Right forelimb (tissue), 1 donor: ENCODE measurements around the gene MARVELD1.

Experiments used
- DNase-seq: peaks from one replicate; pipeline ENCODE4 v3.0.0-alpha.2; 2018

The MARVELD1 gene

DNA sequence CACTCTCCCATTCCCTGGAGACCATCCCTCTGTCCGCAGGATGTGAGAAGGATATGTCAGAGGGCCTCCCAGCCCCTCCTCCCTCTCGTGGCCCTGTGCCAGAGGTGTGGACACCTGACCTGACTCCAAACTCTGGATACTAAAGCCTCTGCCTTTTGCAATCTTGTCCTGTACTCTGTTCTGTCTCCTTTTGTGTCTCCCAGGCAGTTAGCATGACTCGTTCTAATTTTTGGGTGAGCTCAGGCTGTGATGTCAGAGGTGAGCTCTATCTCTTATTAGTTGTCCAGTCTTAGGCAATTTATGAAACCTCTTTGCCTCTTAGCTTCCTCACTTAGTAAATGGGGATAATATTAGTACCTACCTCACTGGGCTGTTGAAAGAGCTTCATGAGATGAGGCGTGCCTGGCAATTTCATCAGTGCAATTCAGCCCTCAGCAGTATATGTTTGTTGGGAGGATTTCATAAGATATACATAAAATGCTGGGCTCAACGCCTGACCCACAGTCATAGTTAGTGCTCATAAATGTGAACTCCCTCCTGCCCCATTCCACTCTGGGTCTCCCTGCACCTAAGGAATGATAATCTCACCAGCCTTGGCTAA lies 10.9 kb downstream of the MARVELD1 start:
- no peak for DNase-seq

DNA sequence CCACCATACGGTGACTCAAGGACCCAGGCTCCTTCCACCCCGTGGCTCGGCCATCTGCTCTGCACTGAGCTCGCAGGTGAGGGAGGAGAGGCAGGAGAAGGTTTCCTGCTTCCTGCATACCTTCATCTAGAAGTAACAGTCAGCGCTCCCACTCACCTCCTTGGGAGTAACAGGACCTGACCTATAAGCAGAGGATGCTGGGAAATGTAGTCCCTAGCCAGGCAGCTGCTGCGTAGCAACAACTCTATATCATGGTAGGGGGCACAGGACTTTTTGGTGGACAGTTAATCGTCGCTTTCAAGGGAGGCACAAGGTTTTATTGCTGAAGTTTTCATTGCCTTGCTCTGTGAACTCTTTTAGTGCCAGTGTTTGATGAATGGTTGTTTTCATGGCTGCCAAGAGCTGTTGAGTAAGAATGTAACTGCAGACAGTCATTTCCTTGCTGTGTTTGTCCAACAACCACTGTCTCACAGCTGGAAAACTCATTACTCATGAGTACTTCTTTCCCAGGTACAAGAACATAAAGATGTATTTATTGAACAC lies 13.2 kb downstream of the MARVELD1 start:
- DNase-seq, result no peak

DNA sequence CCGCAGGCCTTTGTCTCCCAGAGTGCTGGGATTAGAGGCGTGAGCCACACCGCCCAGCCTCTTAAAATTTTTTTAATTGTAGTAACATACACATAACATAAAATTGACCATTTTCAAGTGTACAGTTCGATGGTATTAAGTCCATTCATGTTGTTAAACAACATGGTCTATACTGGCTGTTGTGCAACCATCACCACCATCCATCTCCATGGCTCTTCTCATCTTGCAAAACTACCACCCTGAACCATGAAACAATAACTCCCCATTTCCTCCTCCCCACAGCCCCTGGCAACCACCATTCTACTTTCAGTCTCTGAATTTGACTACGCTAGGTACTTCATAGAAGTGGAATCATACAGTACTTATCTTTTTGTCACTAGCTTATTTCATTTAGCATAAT lies 15.5 kb downstream of the MARVELD1 start:
- no peak for DNase-seq

DNA sequence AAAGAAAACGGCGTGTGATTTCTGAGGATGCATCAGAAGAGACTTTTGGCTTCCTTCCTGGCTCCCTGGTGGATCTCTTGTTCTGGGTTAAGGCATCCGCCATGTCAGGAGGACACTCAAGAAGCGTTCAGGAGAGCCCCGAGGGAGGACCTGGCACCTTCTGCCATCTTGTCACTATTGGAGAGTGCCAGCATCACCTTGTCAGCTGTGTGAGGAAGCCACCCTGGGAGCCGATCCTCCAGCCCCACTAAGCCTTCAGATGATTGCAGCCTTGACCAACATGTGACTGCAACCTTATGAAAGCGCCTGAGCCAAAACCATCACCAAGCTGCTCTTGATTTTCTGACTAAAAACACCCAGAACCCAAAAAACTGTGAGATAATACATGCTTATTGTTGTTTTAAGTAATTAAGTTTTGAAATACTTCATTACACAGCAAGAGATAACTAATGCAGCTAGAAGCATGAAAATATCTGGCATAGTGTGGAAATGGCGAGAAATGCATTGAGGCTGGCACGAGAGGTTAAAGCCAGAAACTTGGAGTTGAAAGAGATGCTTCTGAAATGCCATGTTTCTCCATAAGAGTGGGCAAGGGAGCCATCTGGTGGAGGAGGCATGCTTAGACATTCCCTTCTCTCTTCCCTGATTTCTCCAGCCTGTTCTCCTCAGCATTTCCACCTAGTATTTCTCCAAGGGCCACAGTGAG lies 18.0 kb downstream of the MARVELD1 start:
- DNase-seq, result peak; percentile 82

- no peak for DNase-seq
These were observed 18.5 kb downstream of the MARVELD1 start for GRCh38 chr10:97732052-97732359.

DNA sequence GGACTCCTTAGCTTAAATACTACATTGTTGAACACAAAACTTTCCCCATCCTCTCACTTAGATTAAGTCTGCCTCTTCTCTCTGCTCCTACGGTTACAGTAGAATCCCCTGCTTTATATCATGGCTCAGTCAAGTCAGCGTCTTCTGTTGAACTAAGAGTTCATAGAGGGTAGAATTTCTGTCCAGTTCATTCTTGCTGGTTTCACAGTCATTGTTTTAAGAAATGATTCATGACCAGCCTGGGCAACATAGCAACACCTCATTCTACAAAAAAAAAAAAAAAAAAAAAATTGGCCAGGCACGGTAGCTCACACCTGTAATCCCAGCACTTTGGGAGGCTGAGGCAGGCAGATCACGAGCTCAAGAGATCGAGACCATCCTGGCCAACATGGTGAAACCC lies 19.7 kb downstream of the MARVELD1 start:
- no peak for DNase-seq

- DNase-seq, result no peak
These were observed 20.5 kb downstream of the MARVELD1 start for GRCh38 chr10:97734021-97734420.

GRCh38 chr10:97736403-97736901 lies 22.9 kb downstream of the MARVELD1 start:
- no peak for DNase-seq

DNA sequence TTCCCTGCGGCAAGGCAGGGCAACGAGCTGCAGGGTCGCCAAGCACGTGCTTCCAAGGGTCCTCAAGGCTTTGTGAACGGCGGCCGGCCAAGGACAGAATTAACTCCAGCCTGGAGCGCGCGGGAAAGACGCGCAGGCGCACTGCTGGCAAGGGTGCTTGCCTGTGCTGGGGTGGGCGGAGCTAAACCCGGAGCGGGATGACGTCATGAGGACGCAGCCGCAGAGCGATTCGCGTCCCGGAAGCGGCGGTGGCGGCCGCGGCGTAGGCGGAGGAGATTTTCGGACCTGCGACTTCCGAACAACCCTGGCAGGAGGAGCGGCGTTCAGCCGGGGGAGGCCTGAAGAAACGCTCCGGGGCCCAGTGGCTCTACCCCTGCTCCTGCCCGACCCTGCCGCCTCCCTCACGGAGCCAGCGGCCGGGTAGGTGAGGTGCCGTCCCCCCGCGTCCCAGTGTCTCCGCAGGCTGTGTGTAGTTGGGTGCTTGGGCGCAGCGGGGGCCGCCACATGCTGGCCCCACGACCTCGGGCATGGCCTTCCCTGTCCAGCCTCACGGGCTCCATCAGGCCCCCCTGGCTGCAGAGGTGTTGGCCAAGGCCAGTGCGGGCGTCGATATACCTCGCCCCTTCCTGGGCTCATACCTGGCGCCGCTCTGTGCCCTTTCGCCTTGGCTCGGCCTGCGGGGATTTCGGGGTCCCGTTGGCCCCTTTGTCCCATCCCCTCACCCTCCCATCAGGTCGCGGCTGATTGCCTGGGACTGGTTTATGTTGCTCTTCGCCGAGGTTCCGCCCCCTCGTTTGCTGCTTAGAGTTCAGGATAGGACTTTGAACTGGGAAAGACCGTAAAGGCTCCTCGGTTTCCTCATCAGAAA lies 23.6 kb downstream of the MARVELD1 start, which contains the start of gene ZFYVE27:
Gene ZFYVE27 (plus strand): TSS at position 227 of the 868 bp plus-strand sequence. CDS start 1,350 bp downstream, outside the sequence.
- peak; percentile 98 for DNase-seq

DNA sequence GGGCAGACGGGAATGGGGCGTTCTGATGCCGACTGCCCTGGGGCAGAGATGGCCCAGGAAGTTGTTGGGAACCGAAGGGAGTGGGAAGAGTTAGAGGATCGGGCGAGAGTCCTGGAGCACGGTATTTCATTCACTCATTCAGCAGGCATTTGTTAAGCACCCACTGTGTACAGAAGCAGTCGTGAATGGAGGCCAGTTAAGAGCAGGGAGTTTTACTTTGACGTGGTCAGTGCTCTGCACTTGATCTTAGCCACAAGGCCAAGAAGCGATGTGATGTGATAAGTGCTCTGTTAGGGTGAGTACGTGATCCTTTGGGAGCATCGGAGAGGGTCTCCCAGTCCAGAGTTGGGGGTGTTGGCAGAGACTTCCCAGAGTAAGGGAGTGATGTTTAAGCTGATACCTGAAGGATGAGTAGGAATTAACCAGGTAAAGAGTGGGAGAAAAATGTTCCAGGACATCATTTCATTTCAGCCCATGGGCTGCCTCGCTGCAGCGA lies 24.3 kb downstream of the MARVELD1 start:
- DNase-seq, result no peak

GRCh38 chr10:97738616-97739015 lies 25.1 kb downstream of the MARVELD1 start:
- no peak for DNase-seq

DNA sequence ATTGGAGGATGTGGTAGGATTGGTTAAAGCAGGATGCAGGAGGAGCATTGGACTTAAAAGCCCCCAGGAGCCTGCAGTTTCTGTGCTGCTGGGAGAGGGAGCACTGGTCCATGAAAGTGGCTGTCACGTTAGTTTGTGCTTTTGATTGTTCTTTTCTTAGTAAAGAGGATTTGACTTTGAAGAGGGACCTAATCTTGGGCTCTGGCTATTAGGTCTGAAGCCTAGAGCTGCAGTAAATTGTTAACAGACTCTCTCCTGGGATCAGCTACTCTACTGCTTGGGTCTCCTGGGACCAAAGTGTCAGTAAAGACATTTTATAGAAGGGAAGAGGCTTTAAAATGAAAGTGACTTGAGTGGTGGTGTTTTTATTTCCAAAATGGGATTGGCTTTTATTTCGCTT lies 27.1 kb downstream of the MARVELD1 start:
- DNase-seq, result no peak

DNA sequence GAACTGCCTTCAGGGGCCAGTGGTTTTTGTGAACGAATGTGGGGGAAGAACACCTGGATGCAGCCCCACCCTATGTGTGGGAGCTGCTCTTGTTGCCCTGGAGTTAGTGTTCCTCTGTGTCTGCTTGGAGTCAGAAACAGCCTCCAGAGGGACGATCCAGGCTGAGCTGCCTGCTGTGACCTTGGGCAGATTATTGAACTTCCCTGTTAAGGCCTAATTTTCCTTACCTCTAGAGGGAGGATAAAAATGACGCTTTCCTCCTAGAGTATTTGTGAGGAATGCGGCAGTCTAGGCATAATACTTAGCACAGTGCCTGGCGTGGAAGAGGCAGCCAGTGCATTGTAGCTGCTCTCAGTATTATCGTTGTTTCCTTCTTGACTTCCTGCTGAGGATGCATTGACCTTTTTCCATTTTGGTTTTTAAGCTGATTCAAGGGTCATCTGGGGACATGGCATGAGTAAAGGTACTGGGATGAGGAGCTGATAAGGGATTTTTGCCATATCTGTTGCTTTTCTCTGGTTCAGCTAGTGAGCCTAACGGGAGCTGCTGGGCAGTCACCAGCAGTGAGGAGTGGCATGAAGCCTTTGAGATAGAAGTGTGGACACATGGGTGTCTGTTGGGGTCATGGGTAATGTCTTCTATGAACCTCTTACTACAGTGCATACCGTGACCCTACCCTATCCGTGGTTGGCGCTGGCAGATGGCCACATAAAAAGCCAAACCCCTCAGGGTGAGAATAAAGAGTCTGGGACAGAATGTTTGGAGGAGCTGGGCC lies 29.8 kb downstream of the MARVELD1 start:
- DNase-seq, result no peak

DNA sequence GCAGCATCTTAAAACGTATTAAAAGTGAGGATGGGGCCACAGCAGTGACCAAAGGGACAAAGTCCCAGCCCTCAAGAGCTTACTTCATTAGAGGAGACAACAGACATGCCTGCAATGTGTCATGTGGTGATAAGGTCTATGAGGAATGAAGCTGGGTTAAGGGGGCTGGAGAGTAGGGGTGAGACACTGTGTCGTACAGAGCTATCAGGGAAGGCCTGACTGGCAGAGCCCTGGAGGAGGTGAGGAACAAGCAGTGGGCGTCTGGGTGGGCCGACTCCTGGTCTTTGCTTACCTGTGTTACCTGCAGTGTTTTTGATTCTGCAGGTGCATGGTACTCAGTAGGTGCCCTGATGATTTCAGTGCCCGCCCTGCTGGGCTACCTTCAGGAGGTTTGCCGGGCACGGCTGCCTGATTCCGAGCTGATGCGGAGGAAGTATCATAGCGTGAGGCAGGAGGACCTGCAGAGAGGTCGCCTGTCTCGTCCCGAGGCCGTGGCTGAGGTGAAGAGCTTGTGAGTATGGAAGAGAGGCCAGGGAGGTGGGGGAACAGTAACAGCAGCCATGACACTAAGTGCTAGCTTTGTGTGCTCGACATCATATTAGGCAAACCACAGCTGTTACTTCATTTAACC lies 31.0 kb downstream of the MARVELD1 start:
- DNase-seq, result no peak

DNA sequence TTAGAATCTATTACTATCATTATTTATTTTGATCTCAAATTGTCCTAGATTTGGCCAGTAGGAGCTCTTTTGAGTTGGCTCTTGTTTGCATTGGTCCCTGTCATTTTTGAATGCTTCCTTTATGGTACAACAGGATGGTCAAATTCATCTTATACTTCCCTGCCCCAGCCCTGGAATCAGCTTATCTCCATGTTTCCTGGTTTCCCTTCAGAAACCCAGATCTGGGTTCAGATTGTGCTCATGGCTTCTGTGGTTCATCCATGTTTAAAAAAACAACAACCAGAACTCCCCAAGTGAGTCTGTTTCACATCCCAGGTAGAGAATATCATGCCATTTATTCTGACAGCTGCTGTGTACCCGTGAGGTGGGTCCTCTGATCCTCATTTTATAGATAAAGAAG lies 34.0 kb downstream of the MARVELD1 start:
- no peak for DNase-seq

GRCh38 chr10:97748116-97748515 lies 34.6 kb downstream of the MARVELD1 start:
- DNase-seq, result no peak

- DNase-seq, result no peak
These were observed 39.4 kb downstream of the MARVELD1 start for GRCh38 chr10:97752956-97753355.

DNA sequence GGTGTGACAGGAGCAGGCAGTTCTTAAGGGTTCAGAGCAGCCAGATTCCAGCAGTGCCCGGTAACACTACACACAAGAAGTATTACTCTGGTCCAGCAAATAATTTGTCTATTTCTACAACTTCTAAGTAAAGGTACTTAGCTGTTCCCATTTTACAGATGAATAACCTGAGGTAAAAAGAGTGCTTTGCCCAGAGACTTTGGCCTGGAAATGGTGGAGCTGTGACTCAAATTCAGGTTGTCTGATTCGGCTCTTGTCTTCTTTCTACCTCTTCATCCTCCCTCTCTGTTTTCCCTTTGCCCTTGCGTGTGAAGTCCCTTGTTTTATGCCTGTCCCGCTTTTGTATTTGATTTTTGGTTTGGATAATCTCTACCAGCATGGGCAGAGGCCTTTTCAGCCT lies 41.2 kb downstream of the MARVELD1 start:
- DNase-seq, result no peak

- DNase-seq, result no peak
These were observed 42.2 kb downstream of the MARVELD1 start for GRCh38 chr10:97755718-97756117.

DNA sequence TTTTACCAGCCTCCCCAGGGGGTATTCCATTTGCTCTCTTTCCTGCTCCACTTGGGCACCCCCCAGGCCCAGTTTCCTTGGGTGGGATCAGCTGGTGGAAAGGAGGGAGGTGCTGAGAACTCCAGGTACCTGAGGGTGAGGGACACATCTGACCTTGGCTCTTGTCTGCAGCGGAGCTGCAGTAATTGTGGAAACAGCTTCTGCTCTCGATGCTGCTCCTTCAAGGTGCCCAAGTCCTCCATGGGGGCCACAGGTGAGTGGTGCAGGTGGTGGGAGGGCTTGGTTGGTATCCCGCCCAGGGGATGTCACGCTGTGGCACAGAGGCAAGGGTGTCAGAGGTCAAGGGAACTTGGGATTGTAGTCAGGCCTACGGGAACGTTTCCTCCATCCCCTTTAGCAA lies 43.9 kb downstream of the MARVELD1 start:
- no peak for DNase-seq

DNA sequence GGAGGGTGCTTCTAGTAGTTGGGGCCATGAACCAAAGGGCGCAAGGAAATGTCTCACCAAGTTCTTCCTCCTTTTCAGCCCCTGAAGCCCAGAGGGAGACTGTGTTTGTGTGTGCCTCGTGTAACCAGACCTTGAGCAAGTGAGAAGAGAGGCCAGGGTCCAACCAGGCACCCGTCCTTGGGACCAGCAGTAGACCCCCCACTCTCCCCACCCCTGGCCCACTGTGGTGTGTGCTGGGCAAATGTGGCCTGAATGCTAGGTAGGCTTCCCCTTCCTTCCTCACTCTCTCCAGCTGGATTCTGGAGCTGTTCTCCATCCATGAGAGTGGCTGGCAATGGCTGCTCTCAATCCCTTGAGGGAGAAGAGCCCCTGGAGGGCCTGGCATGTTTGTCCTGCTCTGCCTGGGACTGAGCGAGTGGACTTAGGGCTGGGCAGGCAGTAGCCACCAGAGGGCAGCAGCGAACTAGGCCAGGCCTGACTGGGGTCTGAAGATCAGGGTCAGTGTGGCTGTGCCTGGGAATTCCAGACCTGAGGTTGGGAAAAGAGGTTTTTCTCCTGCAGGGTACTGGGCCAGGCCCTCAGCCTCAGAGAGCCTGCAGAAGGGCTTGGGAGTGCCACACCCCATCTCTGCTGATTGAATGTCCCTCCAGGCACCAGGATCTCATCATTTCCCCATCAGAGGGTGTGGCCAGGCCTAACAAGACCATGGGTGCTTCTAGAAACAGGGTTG lies 45.8 kb downstream of the MARVELD1 start:
- peak; percentile 77 for DNase-seq
